ENCODE data around the gene SV2C. TPM values are rescaled to one million over a fixed set of nuclear protein-coding genes. Genes with fewer than 3 reads are reported as not detected.

The SV2C gene
- total and polyA plus RNA-seq, 10 of the 15 experiments (the other 5 are each of a cell fraction or from before 2014, with no cell fraction given): under 0.01 to 1.1 (median 0.63) TPM

- FAIRE-seq (no peak), ATAC-seq (no peak), DNase-seq (ENCODE audit: low read depth, low spot score) (no peak)
- SMC1A ChIA-PET (ENCODE audit: uncharacterized antibody, unreplicated experiment): no interaction called here
- H3K4me2 ChIP-seq (ENCODE audit: control insufficient read depth, insufficient read depth): no peak overlapping the region
- H2AFZ ChIP-seq (ENCODE audit: control insufficient read depth, low read depth, low read length): no peak overlapping the region
- no peaks in the 10 kb centered on the region for H4K20me1 ChIP-seq (ENCODE audit: control insufficient read depth, insufficient read depth)
- POLR2A ChIA-PET: no interaction called here
- no peaks in the 10 kb centered on the region for H3K4me1 ChIP-seq (ENCODE audit: control insufficient read depth, insufficient read depth, low read length)
- no peaks in the 10 kb centered on the region for H3K79me2 ChIP-seq (ENCODE audit: control insufficient read depth, insufficient read depth, low read length)
- CTCF ChIA-PET: interaction anchor here (0.7 kb wide), 1 partner anchor 50 kb away, joined by 3 read pairs; no protein-coding TSS in a partner anchor
- no peaks in the 10 kb centered on the region for H3K36me3 ChIP-seq (ENCODE audit: control insufficient read depth in 2 of 2, insufficient read depth in 2 of 2, low read length in 1 of 2)
- in situ Hi-C loops (cut with MboI): no loop called here
- H3K27ac ChIP-seq (ENCODE audit: control insufficient read depth, insufficient read depth): no peak overlapping the region
- no peaks in the 10 kb centered on the region for H3K27me3 ChIP-seq (replicated peaks in 1 of 2; ENCODE audit: control insufficient read depth in 2 of 2, insufficient read depth in 2 of 2, low read length in 1 of 2)
- RAD21 ChIA-PET (ENCODE audit: unreplicated experiment): no interaction called here
- no peak overlapping the region for H3K4me3 ChIP-seq
- H3K9ac ChIP-seq (ENCODE audit: control insufficient read depth, insufficient read depth, low read length): no peak overlapping the region
- no peaks in the 10 kb centered on the region for H3K9me3 ChIP-seq (replicated peaks; ENCODE audit: control insufficient read depth, insufficient read depth, low read length)
- intact Hi-C loops (cut with micrococcal nuclease; ENCODE audit: unreplicated experiment): no loop called here
- no TSS peak for BruUV-seq (replicated peaks)
- no peak for TF ChIP-seq SREBF1 (IDR thresholded peaks at IDR 0.05; ENCODE audit: low read length)
- TF ChIP-seq, protein P1, sequence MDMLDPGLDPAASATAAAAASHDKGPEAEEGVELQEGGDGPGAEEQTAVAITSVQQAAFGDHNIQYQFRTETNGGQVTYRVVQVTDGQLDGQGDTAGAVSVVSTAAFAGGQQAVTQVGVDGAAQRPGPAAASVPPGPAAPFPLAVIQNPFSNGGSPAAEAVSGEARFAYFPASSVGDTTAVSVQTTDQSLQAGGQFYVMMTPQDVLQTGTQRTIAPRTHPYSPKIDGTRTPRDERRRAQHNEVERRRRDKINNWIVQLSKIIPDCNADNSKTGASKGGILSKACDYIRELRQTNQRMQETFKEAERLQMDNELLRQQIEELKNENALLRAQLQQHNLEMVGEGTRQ (IDR thresholded peaks at IDR 0.05; ENCODE audit: borderline replicate concordance, low read depth, low read length): no peak
- no peak for TF ChIP-seq E2F4 (IDR thresholded peaks at IDR 0.05; ENCODE audit: low read depth, low read length)
- TF ChIP-seq, protein P2, sequence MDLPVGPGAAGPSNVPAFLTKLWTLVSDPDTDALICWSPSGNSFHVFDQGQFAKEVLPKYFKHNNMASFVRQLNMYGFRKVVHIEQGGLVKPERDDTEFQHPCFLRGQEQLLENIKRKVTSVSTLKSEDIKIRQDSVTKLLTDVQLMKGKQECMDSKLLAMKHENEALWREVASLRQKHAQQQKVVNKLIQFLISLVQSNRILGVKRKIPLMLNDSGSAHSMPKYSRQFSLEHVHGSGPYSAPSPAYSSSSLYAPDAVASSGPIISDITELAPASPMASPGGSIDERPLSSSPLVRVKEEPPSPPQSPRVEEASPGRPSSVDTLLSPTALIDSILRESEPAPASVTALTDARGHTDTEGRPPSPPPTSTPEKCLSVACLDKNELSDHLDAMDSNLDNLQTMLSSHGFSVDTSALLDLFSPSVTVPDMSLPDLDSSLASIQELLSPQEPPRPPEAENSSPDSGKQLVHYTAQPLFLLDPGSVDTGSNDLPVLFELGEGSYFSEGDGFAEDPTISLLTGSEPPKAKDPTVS (IDR thresholded peaks at IDR 0.05; ENCODE audit: low read depth, low read length): no peak
- no peak for TF ChIP-seq ZNF592 (IDR thresholded peaks at IDR 0.05)
- TF ChIP-seq MEF2A (IDR thresholded peaks at IDR 0.05; ENCODE audit: insufficient read depth, low read depth, low read length): no peak
- TF ChIP-seq CREB1 (IDR thresholded peaks at IDR 0.05; ENCODE audit: low read depth): no peak
- TF ChIP-seq, protein P3, sequence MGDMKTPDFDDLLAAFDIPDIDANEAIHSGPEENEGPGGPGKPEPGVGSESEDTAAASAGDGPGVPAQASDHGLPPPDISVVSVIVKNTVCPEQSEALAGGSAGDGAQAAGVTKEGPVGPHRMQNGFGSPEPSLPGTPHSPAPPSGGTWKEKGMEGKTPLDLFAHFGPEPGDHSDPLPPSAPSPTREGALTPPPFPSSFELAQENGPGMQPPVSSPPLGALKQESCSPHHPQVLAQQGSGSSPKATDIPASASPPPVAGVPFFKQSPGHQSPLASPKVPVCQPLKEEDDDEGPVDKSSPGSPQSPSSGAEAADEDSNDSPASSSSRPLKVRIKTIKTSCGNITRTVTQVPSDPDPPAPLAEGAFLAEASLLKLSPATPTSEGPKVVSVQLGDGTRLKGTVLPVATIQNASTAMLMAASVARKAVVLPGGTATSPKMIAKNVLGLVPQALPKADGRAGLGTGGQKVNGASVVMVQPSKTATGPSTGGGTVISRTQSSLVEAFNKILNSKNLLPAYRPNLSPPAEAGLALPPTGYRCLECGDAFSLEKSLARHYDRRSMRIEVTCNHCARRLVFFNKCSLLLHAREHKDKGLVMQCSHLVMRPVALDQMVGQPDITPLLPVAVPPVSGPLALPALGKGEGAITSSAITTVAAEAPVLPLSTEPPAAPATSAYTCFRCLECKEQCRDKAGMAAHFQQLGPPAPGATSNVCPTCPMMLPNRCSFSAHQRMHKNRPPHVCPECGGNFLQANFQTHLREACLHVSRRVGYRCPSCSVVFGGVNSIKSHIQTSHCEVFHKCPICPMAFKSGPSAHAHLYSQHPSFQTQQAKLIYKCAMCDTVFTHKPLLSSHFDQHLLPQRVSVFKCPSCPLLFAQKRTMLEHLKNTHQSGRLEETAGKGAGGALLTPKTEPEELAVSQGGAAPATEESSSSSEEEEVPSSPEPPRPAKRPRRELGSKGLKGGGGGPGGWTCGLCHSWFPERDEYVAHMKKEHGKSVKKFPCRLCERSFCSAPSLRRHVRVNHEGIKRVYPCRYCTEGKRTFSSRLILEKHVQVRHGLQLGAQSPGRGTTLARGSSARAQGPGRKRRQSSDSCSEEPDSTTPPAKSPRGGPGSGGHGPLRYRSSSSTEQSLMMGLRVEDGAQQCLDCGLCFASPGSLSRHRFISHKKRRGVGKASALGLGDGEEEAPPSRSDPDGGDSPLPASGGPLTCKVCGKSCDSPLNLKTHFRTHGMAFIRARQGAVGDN (IDR thresholded peaks at IDR 0.05): no peak
- TF ChIP-seq LARP7 (IDR thresholded peaks at IDR 0.05): no peak
These were observed 42.2 kb downstream of the SV2C start for GRCh38 chr5:76125346-76125745.
